Left lung (tissue), 10 donors: ENCODE results near the gene DACT1. TPM values are rescaled to one million over a fixed set of nuclear protein-coding genes. Genes with fewer than 3 reads are reported as not detected.

ENCODE experiments used
- ATAC-seq: fragments of 200-7000 bp; cut with Tn5 transposase; one replicate; pipeline ENCODE4 v1.9.1; 2020; ENCODE audit warnings: moderate library complexity
- DNase-seq, 4 donors: peaks; one replicate each; pipeline ENCODE4 v3.0.0-alpha.2; 2013 to 2020
- H3K27ac ChIP-seq, 2 donors: fragments of 200-600 bp; sonication (generic) in 1 of 2; one replicate each; pipeline versions ENCODE4 v1.5.0 to v1.8.0; 2020 to 2021
- H3K27me3 ChIP-seq, 2 donors: fragments of 200-600 bp; sonication (generic) in 1 of 2; one replicate each; pipeline versions ENCODE4 v1.5.0 to v1.8.0; 2020 to 2021
- H3K36me3 ChIP-seq, 2 donors: fragments of 200-600 bp; sonication (generic) in 1 of 2; one replicate each; pipeline versions ENCODE4 v1.5.0 to v1.8.0; 2020 to 2021
- H3K4me1 ChIP-seq, 2 donors: fragments of 200-600 bp; one replicate each; pipeline ENCODE4 v1.8.0; 2021
- H3K4me3 ChIP-seq, 2 donors: fragments of 200-600 bp; sonication (generic) in 1 of 2; one replicate each; pipeline versions ENCODE4 v1.5.0 to v1.8.0; 2020 to 2021; ENCODE audit warnings: mild to moderate bottlenecking in 1 of 2
- H3K9me3 ChIP-seq, 2 donors: fragments of 200-600 bp; sonication (generic) in 1 of 2; one replicate each; pipeline versions ENCODE4 v1.5.0 to v1.8.0; 2020 to 2021
- CTCF ChIP-seq, 2 donors: fragments of 200-600 bp; sonication (generic) in 1 of 2; IDR thresholded peaks; one replicate each; pipeline versions ENCODE4 v1.5.0 to v1.8.0; 2021; ENCODE audit warnings: antibody characterized with exemption in 2 of 2
- intact Hi-C, 2 donors: fragments of 100-400 bp; cut with DNase I; formaldehyde crosslinking; loops; one replicate each; pipeline versions ENCODE4 v1.11.2 to v1.14.2; 2022
- polyA plus RNA-seq, 6 donors: library from polyadenylated mRNA; unstranded; fragments of 120-200 nt; gene quantifications; one replicate each; pipeline ENCODE4 v1.2.1, GENCODE V29; 2013; ENCODE audit not compliant: insufficient read length in 6 of 6
- total RNA-seq, 2 donors: library from RNA; stranded (reverse); fragmentation: NEBNext Ultra II Directional; extraction: Animal tissue kit (Norgen Biotek cat#: 25700); gene quantifications; one replicate each; pipeline ENCODE4 v1.2.1, GENCODE V29; 2021
- donor health status: DM: no; HTN: yes; CAD: no.
- donor health status: DM: no; HTN: no; CAD: no.

DACT1 gene
- total and polyA plus RNA-seq, 8 donors: 5.0 to 33.4 (median 30.7) TPM

GRCh38 chr14:58645641-58646040 lies 7.9 kb downstream of the DACT1 start:
- TF ChIP-seq CTCF (IDR thresholded peaks at IDR 0.05): no peak
- H3K27ac ChIP-seq: no peak overlapping the region
- no peak for ATAC-seq
- H3K27me3 ChIP-seq: peaks cover 0 to 13% of the 10 kb centered on the region in 2 donors
- no peak overlapping the region for H3K4me3 ChIP-seq
- no peaks in the 10 kb centered on the region for H3K4me1 ChIP-seq
- no peak for DNase-seq
- H3K9me3 ChIP-seq: no peaks in the 10 kb centered on the region
- intact Hi-C loops: no loop called here
- H3K36me3 ChIP-seq: peaks cover 0 to 11% of the 10 kb centered on the region in 2 donors

GRCh38 chr14:58646479-58646878 lies 8.7 kb downstream of the DACT1 start:
- Histone ChIP-seq H3K4me3 (no peak overlapping the region), H3K27ac (no peak overlapping the region), H3K9me3 (no peaks in the 10 kb centered on the region), H3K27me3 (peaks cover 0 to 9% of the 10 kb centered on the region in 2 donors), H3K36me3 (peaks cover 0 to 11% of the 10 kb centered on the region in 2 donors), H3K4me1 (no peaks in the 10 kb centered on the region)
- ATAC-seq: no peak
- intact Hi-C loops: no loop called here
- TF ChIP-seq CTCF (IDR thresholded peaks at IDR 0.05): no peak
- peak in 1 of 4 donors; percentile 62 for DNase-seq

- no peak overlapping the region for H3K4me3 ChIP-seq
- no peak overlapping the region for H3K27ac ChIP-seq
- no peaks in the 10 kb centered on the region for H3K9me3 ChIP-seq
- no peaks in the 10 kb centered on the region for H3K4me1 ChIP-seq
- peaks cover 0 to 11% of the 10 kb centered on the region in 2 donors for H3K36me3 ChIP-seq
- DNase-seq: no peak
- H3K27me3 ChIP-seq: no peaks in the 10 kb centered on the region
- no peak for ATAC-seq
- intact Hi-C loops: no loop called here
- no peak for TF ChIP-seq CTCF (IDR thresholded peaks at IDR 0.05)
Observed at GRCh38 chr14:58647777-58648176, 10.0 kb downstream of the DACT1 start.

GRCh38 chr14:58650857-58651256 lies 13.1 kb downstream of the DACT1 start:
- TF ChIP-seq CTCF (IDR thresholded peaks at IDR 0.05): no peak
- Histone ChIP-seq H3K4me1 (no peaks in the 10 kb centered on the region), H3K27me3 (no peaks in the 10 kb centered on the region), H3K4me3 (no peak overlapping the region), H3K9me3 (no peaks in the 10 kb centered on the region), H3K27ac (no peak overlapping the region), H3K36me3 (peaks cover 0 to 8% of the 10 kb centered on the region in 2 donors)
- ATAC-seq: no peak
- no peak for DNase-seq
- intact Hi-C loops: no loop called here

- intact Hi-C loops: no loop called here
- Histone ChIP-seq H3K4me3 (no peak overlapping the region), H3K27me3 (no peaks in the 10 kb centered on the region), H3K9me3 (no peaks in the 10 kb centered on the region), H3K36me3 (no peaks in the 10 kb centered on the region), H3K27ac (no peak overlapping the region), H3K4me1 (peaks cover 0 to 5% of the 10 kb centered on the region in 2 donors)
- TF ChIP-seq CTCF (IDR thresholded peaks at IDR 0.05): no peak
- ATAC-seq (no peak), DNase-seq (no peak)
Observed at GRCh38 chr14:58656671-58657411, 19.1 kb downstream of the DACT1 start.
